Neural cell (in vitro differentiated cells): Measurements from ENCODE around the gene DGKQ. TPM values are rescaled to one million over a fixed set of nuclear protein-coding genes. Genes with fewer than 3 reads are reported as not detected.

Experiments
- H2AFZ ChIP-seq: fragments of 200-600, 300-800 bp; sonication (generic), shearing (Covaris generic); 2 replicates; pipeline ENCODE4 v1.6.0; 2014; ENCODE audit warnings: low read depth, mild to moderate bottlenecking, antibody characterized with exemption, low read length, moderate library complexity
- H3F3A ChIP-seq: fragments of 200-600 bp; shearing (Covaris generic); 2 replicates; pipeline ENCODE4 v1.6.1; 2016; ENCODE audit warnings: mild to moderate bottlenecking, moderate library complexity, mixed read lengths, antibody characterized with exemption, low read length; ENCODE audit not compliant: insufficient read depth, poor library complexity, severe bottlenecking
- H3K27ac ChIP-seq: fragments of 200-600, 300-800 bp; sonication (generic), shearing (Covaris generic); 2 replicates; pipeline ENCODE4 v1.5.1; 2014; ENCODE audit warnings: mild to moderate bottlenecking, low read length, moderate library complexity
- H3K27me3 ChIP-seq: fragments of 300-800, 200-600 bp; sonication (generic), shearing (Covaris generic); 2 replicates; pipeline ENCODE4 v1.6.0; 2014; ENCODE audit warnings: mild to moderate bottlenecking, low read depth, low read length, moderate library complexity; ENCODE audit not compliant: insufficient read depth
- H3K36me3 ChIP-seq: fragments of 300-800, 200-600 bp; sonication (generic), shearing (Covaris generic); 2 replicates; pipeline ENCODE4 v1.5.1; 2014; ENCODE audit warnings: mild to moderate bottlenecking, antibody characterized with exemption, low read length, moderate library complexity; ENCODE audit not compliant: insufficient read depth
- H3K4me2 ChIP-seq: fragments of 300-800, 200-600 bp; sonication (generic), shearing (Covaris generic); 2 replicates; pipeline ENCODE4 v1.6.0; 2014; ENCODE audit warnings: mild to moderate bottlenecking, low read length
- H3K4me3 ChIP-seq: fragments of 300-800, 200-600 bp; sonication (generic), shearing (Covaris generic); 2 replicates; pipeline ENCODE4 v1.5.1; 2014; ENCODE audit warnings: mild to moderate bottlenecking, low read length, moderate library complexity
- H3K79me2 ChIP-seq: fragments of 200-600 bp; shearing (Covaris generic); replicated peaks from 2 replicates; pipeline ENCODE4 v1.6.0; 2014; ENCODE audit warnings: mild to moderate bottlenecking, low read length, moderate library complexity; ENCODE audit not compliant: insufficient read depth
- H3K9ac ChIP-seq: fragments of 300-800, 200-600 bp; sonication (generic), shearing (Covaris generic); 2 replicates; pipeline ENCODE4 v1.6.1; 2016; ENCODE audit warnings: mild to moderate bottlenecking, low read length, mixed read lengths
- H3K9me2 ChIP-seq: fragments of 200-600 bp; shearing (Covaris generic); 2 replicates; pipeline ENCODE4 v1.6.1; 2016; ENCODE audit warnings: mild to moderate bottlenecking, low read length, mixed read lengths; ENCODE audit not compliant: insufficient read depth
- H3K9me3 ChIP-seq: fragments of 200-600, 300-800 bp; sonication (generic), shearing (Covaris generic); 2 replicates; pipeline ENCODE4 v1.6.1; 2016; ENCODE audit warnings: mild to moderate bottlenecking, mixed run types, low read length, moderate library complexity, mixed read lengths
- H4K20me1 ChIP-seq: fragments of 200-600 bp; shearing (Covaris generic); 2 replicates; pipeline ENCODE4 v1.6.1; 2016; ENCODE audit warnings: mild to moderate bottlenecking, mixed run types; ENCODE audit not compliant: insufficient read depth
- EP300 ChIP-seq: fragments of 450-650 bp; conservative IDR thresholded peaks from 2 replicates; pipeline ENCODE4 v1.6.1; 2014; ENCODE audit warnings: antibody characterized with exemption, mild to moderate bottlenecking, moderate library complexity; ENCODE audit not compliant: poor library complexity, severe bottlenecking
- EZH2 ChIP-seq: fragments of 200-600, 300-800 bp; shearing (Covaris generic), sonication (generic); IDR thresholded peaks from 2 replicates; pipeline ENCODE4 v1.6.1; 2014; ENCODE audit warnings: antibody characterized with exemption, low read length, borderline replicate concordance, mild to moderate bottlenecking; ENCODE audit not compliant: insufficient read depth, poor library complexity, severe bottlenecking
- MXI1 ChIP-seq: fragments of 450-650 bp; conservative IDR thresholded peaks from 2 replicates; pipeline ENCODE4 v1.6.1; 2014; ENCODE audit warnings: antibody characterized with exemption, mild to moderate bottlenecking; ENCODE audit not compliant: poor library complexity, severe bottlenecking
- POLR2AphosphoS5 ChIP-seq: IDR thresholded peaks from 2 replicates; pipeline ENCODE4 v1.6.1; 2012
- RAD21 ChIP-seq: fragments of 450-650 bp; conservative IDR thresholded peaks from 2 replicates; pipeline ENCODE4 v1.6.1; 2014; ENCODE audit warnings: antibody characterized with exemption, mild to moderate bottlenecking, moderate library complexity
- SMC3 ChIP-seq: fragments of 450-650 bp; conservative IDR thresholded peaks from 2 replicates; pipeline ENCODE4 v1.6.1; 2014; ENCODE audit warnings: antibody characterized with exemption, mild to moderate bottlenecking, moderate library complexity; ENCODE audit not compliant: poor library complexity
- TAF1 ChIP-seq: IDR thresholded peaks from 2 replicates; pipeline ENCODE4 v1.6.1; 2012; ENCODE audit warnings: low read depth
- polyA plus RNA-seq: library from polyadenylated mRNA; depleted of rRNA; stranded (reverse); fragments of >200 nt; gene quantifications from 2 replicates; pipeline ENCODE4 v1.2.3, GENCODE V29; 2014
- TF ChIP-seq, protein P1 (sequence below): IDR thresholded peaks from 2 replicates; pipeline ENCODE4 v1.6.1; 2012; ENCODE audit warnings: borderline replicate concordance
- TF ChIP-seq, protein P2 (sequence below): fragments of 450-650 bp; IDR thresholded peaks from 2 replicates; pipeline ENCODE4 v1.5.1; 2014; ENCODE audit warnings: antibody characterized with exemption, mild to moderate bottlenecking, moderate library complexity; ENCODE audit not compliant: poor library complexity, severe bottlenecking

DGKQ gene
- polyA plus RNA-seq, 1 donor from 2014 or later, result 32.4 TPM

DNA sequence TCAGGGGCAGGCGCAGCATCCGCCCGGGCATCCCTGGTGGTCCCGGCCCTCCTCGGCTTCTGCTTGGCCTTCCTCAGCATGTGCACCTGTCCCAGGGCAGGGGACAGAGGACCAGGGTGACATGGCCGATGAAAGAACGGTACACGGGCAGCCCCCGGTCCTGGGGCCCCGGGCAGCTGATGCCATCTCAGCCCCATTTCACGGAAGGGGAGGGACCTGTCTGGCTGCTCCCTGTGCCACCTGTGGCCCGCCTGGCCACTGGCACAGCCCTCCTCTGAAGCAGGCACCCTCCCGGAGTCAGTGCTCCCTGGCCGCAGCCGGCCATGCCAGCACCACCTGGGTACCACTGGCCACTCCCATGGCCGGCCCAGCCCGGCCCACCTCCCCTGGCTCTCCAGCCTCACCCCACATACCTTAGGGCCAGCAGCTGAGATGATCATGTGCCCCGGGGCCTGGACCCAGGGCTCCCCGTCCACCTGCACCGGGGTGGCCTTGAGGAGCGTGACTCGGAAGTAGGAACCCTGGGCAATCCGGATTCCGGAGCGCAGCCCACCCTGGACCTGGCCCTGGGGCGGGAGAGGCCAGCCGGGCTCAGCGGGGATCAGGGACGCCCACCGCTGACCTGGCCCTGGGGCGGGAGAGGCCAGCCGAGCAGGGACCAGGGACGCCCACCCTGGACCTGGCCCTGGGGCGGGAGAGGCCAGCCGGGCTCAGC lies 12.6 kb downstream of the DGKQ start:
- H4K20me1 ChIP-seq, result no peaks in the 10 kb centered on the region

DNA sequence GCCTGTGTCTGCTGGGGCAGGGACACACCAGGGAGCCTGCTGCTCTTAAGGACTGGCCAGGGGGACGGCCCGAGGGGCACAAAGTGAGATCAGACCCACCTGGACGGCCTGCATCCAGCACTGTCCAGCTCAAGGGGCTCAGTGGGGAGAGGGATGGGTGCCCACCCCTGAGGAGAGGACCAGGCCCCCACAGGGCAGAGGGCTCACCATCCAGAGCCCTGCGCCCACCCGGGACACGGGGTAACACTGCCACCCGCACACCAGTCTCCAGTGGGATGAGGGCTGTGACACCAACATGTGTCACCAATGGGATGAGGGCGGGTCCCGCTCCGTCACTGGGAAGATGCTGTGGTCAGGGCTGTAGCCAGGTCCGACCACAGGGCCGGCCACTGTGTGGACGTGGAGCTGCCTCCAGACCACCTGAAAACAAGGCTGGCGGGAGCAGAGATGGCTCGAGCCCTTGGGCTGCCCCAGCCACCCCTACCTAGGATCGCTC lies 13.2 kb downstream of the DGKQ start:
- H3K4me2 ChIP-seq, result no peak overlapping the region
- H2AFZ ChIP-seq, result no peak overlapping the region
- H4K20me1 ChIP-seq, result no peaks in the 10 kb centered on the region
- H3F3A ChIP-seq, result no peaks in the 10 kb centered on the region
- no peak for TF ChIP-seq POLR2AphosphoS5
- no peak for TF ChIP-seq EP300
- no peak for TF ChIP-seq MXI1
- TF ChIP-seq SMC3, result no peak
- TF ChIP-seq, protein P1, sequence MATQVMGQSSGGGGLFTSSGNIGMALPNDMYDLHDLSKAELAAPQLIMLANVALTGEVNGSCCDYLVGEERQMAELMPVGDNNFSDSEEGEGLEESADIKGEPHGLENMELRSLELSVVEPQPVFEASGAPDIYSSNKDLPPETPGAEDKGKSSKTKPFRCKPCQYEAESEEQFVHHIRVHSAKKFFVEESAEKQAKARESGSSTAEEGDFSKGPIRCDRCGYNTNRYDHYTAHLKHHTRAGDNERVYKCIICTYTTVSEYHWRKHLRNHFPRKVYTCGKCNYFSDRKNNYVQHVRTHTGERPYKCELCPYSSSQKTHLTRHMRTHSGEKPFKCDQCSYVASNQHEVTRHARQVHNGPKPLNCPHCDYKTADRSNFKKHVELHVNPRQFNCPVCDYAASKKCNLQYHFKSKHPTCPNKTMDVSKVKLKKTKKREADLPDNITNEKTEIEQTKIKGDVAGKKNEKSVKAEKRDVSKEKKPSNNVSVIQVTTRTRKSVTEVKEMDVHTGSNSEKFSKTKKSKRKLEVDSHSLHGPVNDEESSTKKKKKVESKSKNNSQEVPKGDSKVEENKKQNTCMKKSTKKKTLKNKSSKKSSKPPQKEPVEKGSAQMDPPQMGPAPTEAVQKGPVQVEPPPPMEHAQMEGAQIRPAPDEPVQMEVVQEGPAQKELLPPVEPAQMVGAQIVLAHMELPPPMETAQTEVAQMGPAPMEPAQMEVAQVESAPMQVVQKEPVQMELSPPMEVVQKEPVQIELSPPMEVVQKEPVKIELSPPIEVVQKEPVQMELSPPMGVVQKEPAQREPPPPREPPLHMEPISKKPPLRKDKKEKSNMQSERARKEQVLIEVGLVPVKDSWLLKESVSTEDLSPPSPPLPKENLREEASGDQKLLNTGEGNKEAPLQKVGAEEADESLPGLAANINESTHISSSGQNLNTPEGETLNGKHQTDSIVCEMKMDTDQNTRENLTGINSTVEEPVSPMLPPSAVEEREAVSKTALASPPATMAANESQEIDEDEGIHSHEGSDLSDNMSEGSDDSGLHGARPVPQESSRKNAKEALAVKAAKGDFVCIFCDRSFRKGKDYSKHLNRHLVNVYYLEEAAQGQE, result no peak
- no peaks in the 10 kb centered on the region for H3K27me3 ChIP-seq
- no peak overlapping the region for H3K9ac ChIP-seq
- H3K27ac ChIP-seq, result no peak overlapping the region
- no peaks in the 10 kb centered on the region for H3K79me2 ChIP-seq
- H3K9me3 ChIP-seq, result no peaks in the 10 kb centered on the region
- H3K4me3 ChIP-seq, result no peak overlapping the region
- H3K9me2 ChIP-seq, result no peaks in the 10 kb centered on the region
- no peaks in the 10 kb centered on the region for H3K36me3 ChIP-seq

More for the DNA sequence above, 12.6 kb downstream of the DGKQ start:
- Histone ChIP-seq H3K79me2 (no peaks in the 10 kb centered on the region), H3K27ac (no peak overlapping the region), H3K9ac (no peak overlapping the region), H3F3A (no peaks in the 10 kb centered on the region), H3K4me2 (no peak overlapping the region), H2AFZ (no peak overlapping the region), H3K27me3 (no peaks in the 10 kb centered on the region), H3K4me3 (no peak overlapping the region), H3K9me3 (no peaks in the 10 kb centered on the region), H3K9me2 (no peaks in the 10 kb centered on the region), H3K36me3 (no peaks in the 10 kb centered on the region)
- TF ChIP-seq TAF1, result no peak
- TF ChIP-seq, protein P1, result no peak
- no peak for TF ChIP-seq POLR2AphosphoS5
- TF ChIP-seq, protein P2, sequence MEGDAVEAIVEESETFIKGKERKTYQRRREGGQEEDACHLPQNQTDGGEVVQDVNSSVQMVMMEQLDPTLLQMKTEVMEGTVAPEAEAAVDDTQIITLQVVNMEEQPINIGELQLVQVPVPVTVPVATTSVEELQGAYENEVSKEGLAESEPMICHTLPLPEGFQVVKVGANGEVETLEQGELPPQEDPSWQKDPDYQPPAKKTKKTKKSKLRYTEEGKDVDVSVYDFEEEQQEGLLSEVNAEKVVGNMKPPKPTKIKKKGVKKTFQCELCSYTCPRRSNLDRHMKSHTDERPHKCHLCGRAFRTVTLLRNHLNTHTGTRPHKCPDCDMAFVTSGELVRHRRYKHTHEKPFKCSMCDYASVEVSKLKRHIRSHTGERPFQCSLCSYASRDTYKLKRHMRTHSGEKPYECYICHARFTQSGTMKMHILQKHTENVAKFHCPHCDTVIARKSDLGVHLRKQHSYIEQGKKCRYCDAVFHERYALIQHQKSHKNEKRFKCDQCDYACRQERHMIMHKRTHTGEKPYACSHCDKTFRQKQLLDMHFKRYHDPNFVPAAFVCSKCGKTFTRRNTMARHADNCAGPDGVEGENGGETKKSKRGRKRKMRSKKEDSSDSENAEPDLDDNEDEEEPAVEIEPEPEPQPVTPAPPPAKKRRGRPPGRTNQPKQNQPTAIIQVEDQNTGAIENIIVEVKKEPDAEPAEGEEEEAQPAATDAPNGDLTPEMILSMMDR, result no peak
- no peak for TF ChIP-seq RAD21
- no peak for TF ChIP-seq SMC3
- TF ChIP-seq EZH2, result no peak
- TF ChIP-seq MXI1, result no peak
- no peak for TF ChIP-seq EP300
